IMR-90 (cell line): Measurements from ENCODE around the gene PRKAR1B. TPM values are rescaled to one million over a fixed set of nuclear protein-coding genes. Genes with fewer than 3 reads are reported as not detected.

Experiments
- ATAC-seq: fragments of 200-7000 bp; cut with Tn5 transposase; 2 replicates; pipeline ENCODE4 v1.9.1; 2020; ENCODE audit warnings: low read depth, mild to moderate bottlenecking, moderate library complexity
- BruUV-seq: library from RNA; stranded (reverse); fragments of 400-500 nt; replicated peaks from 2 replicates; lab custom pipeline; 2021; lab: Mats Ljungman, UMichigan
- CTCF ChIA-PET: fragments of 300-600 bp; formaldehyde crosslinking; extraction: SDS; loops from one replicate; lab custom pipeline; 2021; ENCODE audit warnings: antibody characterized with exemption; lab: Yijun Ruan, JAX
- POLR2A ChIA-PET: fragments of 300-600 bp; sonication (Branson Sonifier 250); formaldehyde crosslinking; loops from one replicate; lab custom pipeline; 2022; ENCODE audit warnings: antibody characterized with exemption; ENCODE audit not compliant: unreplicated experiment; lab: Charles Lee
- DNase-seq: peaks from one replicate; pipeline ENCODE4 v3.0.0; 2013
- H2AFZ ChIP-seq: replicated peaks from 2 replicates; pipeline ENCODE3; 2013; ENCODE audit warnings: low read length, mild to moderate bottlenecking; ENCODE audit not compliant: poor library complexity
- H2AK5ac ChIP-seq: 2 replicates; pipeline ENCODE4 v1.6.1; 2013; ENCODE audit warnings: low read depth, low read length, inconsistent platforms
- H2AK9ac ChIP-seq: replicated peaks from 2 replicates; pipeline ENCODE3; 2013; ENCODE audit warnings: mild to moderate bottlenecking, low read depth, low read length, moderate library complexity; ENCODE audit not compliant: poor library complexity
- H2BK120ac ChIP-seq: 2 replicates; pipeline ENCODE4 v1.6.1; 2013; ENCODE audit warnings: low read depth, low read length, inconsistent platforms
- H2BK15ac ChIP-seq: 3 replicates; pipeline ENCODE4 v1.6.1; 2013; ENCODE audit warnings: low read depth, low read length, inconsistent platforms
- H2BK20ac ChIP-seq: 2 replicates; pipeline ENCODE4 v1.6.1; 2013; ENCODE audit warnings: low read depth, mild to moderate bottlenecking, inconsistent platforms, low read length, moderate library complexity
- H2BK5ac ChIP-seq: 2 replicates; pipeline ENCODE4 v1.6.1; 2013; ENCODE audit warnings: mild to moderate bottlenecking, low read depth, low read length, inconsistent platforms; ENCODE audit not compliant: poor library complexity, severe bottlenecking
- H3K14ac ChIP-seq: replicated peaks from 2 replicates; pipeline ENCODE4 v1.6.1; 2013; ENCODE audit warnings: low read depth, low read length, inconsistent platforms
- H3K18ac ChIP-seq: 2 replicates; pipeline ENCODE4 v1.6.1; 2013; ENCODE audit warnings: low read depth, low read length, control low read depth
- H3K23ac ChIP-seq: 2 replicates; pipeline ENCODE4 v1.6.1; 2013; ENCODE audit warnings: low read depth, low read length, inconsistent platforms
- H3K27ac ChIP-seq: 2 replicates; pipeline ENCODE4 v1.5.1; 2013; ENCODE audit warnings: mild to moderate bottlenecking, control low read depth, low read length; ENCODE audit not compliant: insufficient read depth
- H3K27me3 ChIP-seq: 2 replicates; pipeline ENCODE4 v1.6.1; 2013; ENCODE audit warnings: low read length; ENCODE audit not compliant: control insufficient read depth, insufficient read depth
- H3K36me3 ChIP-seq: 2 replicates; pipeline ENCODE4 v1.6.1; 2013; ENCODE audit warnings: low read length, mixed read lengths; ENCODE audit not compliant: control insufficient read depth, insufficient read depth
- H3K4ac ChIP-seq: 2 replicates; pipeline ENCODE4 v1.6.1; 2013; ENCODE audit warnings: low read depth, low read length, inconsistent platforms
- H3K4me1 ChIP-seq: 2 replicates; pipeline ENCODE4 v1.6.1; 2013; ENCODE audit warnings: low read length, mixed read lengths; ENCODE audit not compliant: control insufficient read depth, insufficient read depth
- H3K4me2 ChIP-seq: 2 replicates; pipeline ENCODE4 v1.6.1; 2013; ENCODE audit warnings: low read depth, mild to moderate bottlenecking, control low read depth, low read length, moderate library complexity
- H3K4me3 ChIP-seq: 2 replicates; pipeline ENCODE4 v1.5.1; 2013; ENCODE audit warnings: low read depth, mild to moderate bottlenecking, control low read depth, low read length, moderate library complexity; ENCODE audit not compliant: insufficient read depth
- H3K56ac ChIP-seq: 2 replicates; pipeline ENCODE4 v1.6.1; 2013; ENCODE audit warnings: low read length, inconsistent platforms; ENCODE audit not compliant: insufficient read depth; ENCODE audit errors: extremely low read depth
- H3K79me1 ChIP-seq, 2 experiments: 2 replicates each; pipeline ENCODE4 v1.6.1; 2013; ENCODE audit warnings: low read length in 2 of 2, inconsistent platforms in 1 of 2, low read depth in 1 of 2
- H3K9ac ChIP-seq: 2 replicates; pipeline ENCODE4 v1.6.1; 2013; ENCODE audit warnings: low read depth, low read length, control low read depth
- H3K9me1 ChIP-seq: 2 replicates; pipeline ENCODE4 v1.6.1; 2013; ENCODE audit warnings: low read length, inconsistent platforms; ENCODE audit not compliant: insufficient read depth
- H3K9me3 ChIP-seq: 2 replicates; pipeline ENCODE4 v1.6.1; 2013; ENCODE audit warnings: low read length; ENCODE audit not compliant: control insufficient read depth, insufficient read depth
- H4K20me1 ChIP-seq: 2 replicates; pipeline ENCODE4 v1.6.1; 2013; ENCODE audit warnings: low read length, inconsistent platforms; ENCODE audit not compliant: insufficient read depth
- H4K5ac ChIP-seq: 2 replicates; pipeline ENCODE4 v1.6.1; 2013; ENCODE audit warnings: mild to moderate bottlenecking, low read depth, low read length, control low read depth
- H4K8ac ChIP-seq, 2 experiments: 2 replicates each; pipeline ENCODE4 v1.6.1; 2013; ENCODE audit warnings: low read depth in 2 of 2, low read length in 2 of 2, control low read depth in 1 of 2, inconsistent platforms in 1 of 2
- H4K91ac ChIP-seq: 2 replicates; pipeline ENCODE4 v1.6.1; 2013; ENCODE audit warnings: low read depth, low read length, inconsistent platforms; ENCODE audit not compliant: insufficient read depth
- CEBPB ChIP-seq: IDR thresholded peaks from 2 replicates; pipeline ENCODE4 v1.6.1; 2012; ENCODE audit warnings: low read depth, low read length, improper control_type of control experiment
- RFX5 ChIP-seq: IDR thresholded peaks from 2 replicates; pipeline ENCODE4 v1.8.0; 2012; ENCODE audit warnings: low read depth, mild to moderate bottlenecking, low read length, moderate library complexity
- WGBS, 2 experiments: methylation state at CpG; one replicate each; pipeline versions ENCODE4 v1.1.5 to v1.1.7; 2013; ENCODE audit warnings: missing lambda C conversion rate in 2 of 2; ENCODE audit not compliant: insufficient read length in 1 of 2; ENCODE audit errors: extremely low coverage in 2 of 2; 5-methylcytosine and 5-hydroxymethylcytosine counted together
- dilution Hi-C: fragments of 300-500 bp; cut with HindIII; formaldehyde crosslinking; loops from one replicate; pipeline ENCODE4 v1.14.3; 2018; ENCODE audit warnings: low sequenced_read_pairs; ENCODE audit not compliant: unreplicated experiment
- in situ Hi-C: fragments of 300-500 bp; cut with MboI; formaldehyde crosslinking; loops from 3 replicates; pipeline ENCODE4 v1.14.3; 2019; ENCODE audit warnings: low sequenced_read_pairs, inconsistent platforms, mixed read lengths
- intact Hi-C: fragments of 100-400 bp; cut with micrococcal nuclease; formaldehyde crosslinking; loops from 2 replicates; pipeline ENCODE4 v1.10.0; 2022
- polyA plus RNA-seq, 3 experiments: library from polyadenylated mRNA; depleted of rRNA; stranded (reverse); fragments of >200 nt; gene quantifications; 2 replicates each; pipeline ENCODE4 v1.2.3, GENCODE V29; 2012; ENCODE audit warnings: low replicate concordance in 1 of 3
- total RNA-seq: library from RNA; depleted of rRNA; stranded (reverse); fragments of >200 nt; gene quantifications from 2 replicates; pipeline ENCODE4 v1.2.3, GENCODE V29; 2012

The PRKAR1B gene
- total and polyA plus RNA-seq, 2 of the 4 experiments (the other 2 are of a cell fraction): 15.2 to 20.2 TPM

DNA sequence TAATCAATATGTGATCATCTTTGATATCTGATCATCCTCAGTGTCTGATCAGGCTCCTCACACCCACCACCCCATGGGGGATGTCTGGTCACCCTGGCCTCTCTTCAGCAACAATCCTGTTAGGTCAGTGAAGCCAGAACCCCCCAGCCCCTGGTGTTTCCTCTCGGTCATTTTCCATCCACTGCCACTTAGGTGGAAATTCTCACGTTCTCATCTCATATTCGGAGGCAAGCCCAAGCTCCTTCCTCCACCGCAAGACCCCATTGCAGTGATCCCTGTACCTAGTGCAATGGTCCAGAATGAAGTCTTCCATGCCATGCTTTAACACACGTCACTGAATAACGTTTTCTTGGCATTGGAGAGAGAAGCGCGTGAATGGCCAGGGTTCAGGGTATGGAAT is 103.6 kb downstream of the PRKAR1B start:
- no peak overlapping the region for H3K23ac ChIP-seq
- ATAC-seq (no peak), DNase-seq (no peak)
- H3K4me1 ChIP-seq: no peaks in the 10 kb centered on the region
- WGBS, 2 experiments: 85% methylated on average over 4 of the region's 8 CpGs; no CpG with 5 or more reads in 1 of the 2 experiments
- no peaks in the 10 kb centered on the region for H3K27me3 ChIP-seq
- BruUV-seq: no TSS peak
- H3K27ac ChIP-seq: no peak overlapping the region
- no peak overlapping the region for H2BK20ac ChIP-seq
- no peak overlapping the region for H3K4me2 ChIP-seq
- H4K5ac ChIP-seq: no peak overlapping the region
- no peak overlapping the region for H2AFZ ChIP-seq
- no peak overlapping the region for H3K4me3 ChIP-seq
- ChIA-PET POLR2A (no interaction called here), CTCF (no interaction called here)
- in situ Hi-C loops: no loop called here
- intact Hi-C loops: no loop called here
- H2BK120ac ChIP-seq: no peak overlapping the region
- H3K14ac ChIP-seq: no peak overlapping the region
- H4K91ac ChIP-seq: no peak overlapping the region
- no peak overlapping the region for H3K56ac ChIP-seq
- no peaks in the 10 kb centered on the region for H3K79me1 ChIP-seq
- no peaks in the 10 kb centered on the region for H3K36me3 ChIP-seq
- H2AK9ac ChIP-seq: no peak overlapping the region
- H4K8ac ChIP-seq: no peak overlapping the region
- peaks cover 10% of the 10 kb centered on the region for H3K9me3 ChIP-seq
- no peak for TF ChIP-seq RFX5
- no peak for TF ChIP-seq CEBPB
- H3K9ac ChIP-seq: no peak overlapping the region
- H3K9me1 ChIP-seq: no peaks in the 10 kb centered on the region
- no peaks in the 10 kb centered on the region for H4K20me1 ChIP-seq
- no peak overlapping the region for H3K4ac ChIP-seq
- no peak overlapping the region for H2BK15ac ChIP-seq
- no peak overlapping the region for H2AK5ac ChIP-seq
- H3K18ac ChIP-seq: no peak overlapping the region
- dilution Hi-C loops: no loop called here
- no peak overlapping the region for H2BK5ac ChIP-seq
